A673 (cell line): Measurements from ENCODE around the gene POLR3A. TPM values are rescaled to one million over a fixed set of nuclear protein-coding genes. Genes with fewer than 3 reads are reported as not detected.

ENCODE experiments used
- BruUV-seq: library from RNA; stranded (reverse); fragments of 400-500 nt; replicated peaks from 2 replicates; lab custom pipeline; 2021; lab: Mats Ljungman, UMichigan
- CTCF ChIA-PET: fragments of 300-600 bp; sonication (Branson Sonifier 250); formaldehyde crosslinking; loops from one replicate; lab custom pipeline; 2022; ENCODE audit warnings: antibody characterized with exemption; lab: Charles Lee
- POLR2A ChIA-PET: fragments of 300-600 bp; sonication (Branson Sonifier 250); formaldehyde crosslinking; loops from one replicate; lab custom pipeline; 2022; ENCODE audit warnings: antibody characterized with exemption; ENCODE audit not compliant: low non-redundant PET; lab: Charles Lee
- DNase-seq: peaks from one replicate; pipeline ENCODE4 v3.0.0-alpha.2; 2015; ENCODE audit warnings: low spot score
- H3K27ac ChIP-seq: fragments of 200-600 bp; sonication (generic); 2 replicates; pipeline ENCODE4 v1.5.1; 2016; ENCODE audit warnings: mixed run types, low read depth, mild to moderate bottlenecking, mixed read lengths, antibody characterized with exemption, low read length; ENCODE audit not compliant: poor library complexity, severe bottlenecking
- H3K27me3 ChIP-seq: fragments of 200-600 bp; sonication (generic); replicated peaks from 2 replicates; pipeline ENCODE4 v1.6.1; 2017; ENCODE audit warnings: mixed run types, low read depth, mild to moderate bottlenecking, mixed read lengths, antibody characterized with exemption, low read length; ENCODE audit not compliant: insufficient read depth, poor library complexity
- H3K36me3 ChIP-seq: fragments of 200-600 bp; sonication (generic); 2 replicates; pipeline ENCODE4 v1.6.1; 2016; ENCODE audit warnings: mixed run types, mild to moderate bottlenecking, mixed read lengths, antibody characterized with exemption, low read length; ENCODE audit not compliant: insufficient read depth, poor library complexity, severe bottlenecking
- H3K4me1 ChIP-seq: fragments of 200-600 bp; sonication (generic); 2 replicates; pipeline ENCODE4 v1.6.1; 2017; ENCODE audit warnings: mixed run types, mild to moderate bottlenecking, mixed read lengths, antibody characterized with exemption, low read length; ENCODE audit not compliant: insufficient read depth, poor library complexity, severe bottlenecking
- H3K4me3 ChIP-seq: fragments of 200-600 bp; sonication (generic); 2 replicates; pipeline ENCODE4 v1.5.1; 2016; ENCODE audit warnings: low read depth, mixed run types, mild to moderate bottlenecking, mixed read lengths, low read length; ENCODE audit not compliant: poor library complexity, severe bottlenecking
- H3K9me3 ChIP-seq: fragments of 200-600 bp; sonication (generic); 2 replicates; pipeline ENCODE4 v1.6.1; 2016; ENCODE audit warnings: mixed run types, low read depth, mild to moderate bottlenecking, mixed read lengths, antibody characterized with exemption, low read length; ENCODE audit not compliant: poor library complexity, severe bottlenecking
- CTCF ChIP-seq: fragments of 300-800, 200-600 bp; sonication (generic); conservative IDR thresholded peaks from 2 replicates; pipeline ENCODE4 v1.5.1; 2017; ENCODE audit warnings: low read depth, mild to moderate bottlenecking, antibody characterized with exemption, low read length, moderate library complexity, mixed read lengths
- EZH2 ChIP-seq: fragments of 200-600 bp; sonication (generic); IDR thresholded peaks from 2 replicates; pipeline ENCODE4 v1.6.1; 2017; ENCODE audit warnings: borderline replicate concordance, low read depth, mild to moderate bottlenecking, mixed read lengths, antibody characterized with exemption, low read length; ENCODE audit not compliant: poor library complexity, severe bottlenecking
- intact Hi-C: fragments of 100-400 bp; cut with micrococcal nuclease; formaldehyde crosslinking; loops from one replicate; pipeline ENCODE4 v1.10.0; 2022; ENCODE audit not compliant: unreplicated experiment
- total RNA-seq: library from RNA; stranded (reverse); gene quantifications from 2 replicates; pipeline ENCODE4 v1.2.3, GENCODE V29; 2021

The POLR3A gene
- total RNA-seq, 1 experiment from 2014 or later, result 27.8 TPM

- no peak for DNase-seq
- no peak for TF ChIP-seq EZH2
- no peak for TF ChIP-seq CTCF
- ChIA-PET POLR2A (no interaction called here), CTCF (interaction anchor here (0.6 kb wide), 1 partner anchor 11 kb away, joined by 6 read pairs; no protein-coding TSS in a partner anchor)
- BruUV-seq, result no TSS peak
- no peaks in the 10 kb centered on the region for H3K9me3 ChIP-seq
- peaks cover 48% of the 10 kb centered on the region for H3K4me1 ChIP-seq
- intact Hi-C loops, result no loop called here
- H3K27me3 ChIP-seq, result no peaks in the 10 kb centered on the region
- no peak overlapping the region for H3K4me3 ChIP-seq
- H3K36me3 ChIP-seq, result peaks cover 79% of the 10 kb centered on the region
- H3K27ac ChIP-seq, result no peak overlapping the region
Measured at GRCh38 chr10:78038105-78038504, 8.8 kb upstream of the POLR3A start.

- H3K4me3 ChIP-seq, result peak overlapping the region; percentile 81
- CTCF ChIA-PET, result no interaction called here
- intact Hi-C loops, result no loop called here
Measured at GRCh38 chr10:78035933-78036583, 6.7 kb upstream of the POLR3A start.

GRCh38 chr10:78035437-78035836, 6.1 kb upstream of the POLR3A start:
- ChIA-PET CTCF (no interaction called here), POLR2A (no interaction called here)
- H3K27ac ChIP-seq, result no peak overlapping the region
- no peak for DNase-seq
- BruUV-seq, result no TSS peak
- H3K36me3 ChIP-seq, result peaks cover 56% of the 10 kb centered on the region
- peaks cover 41% of the 10 kb centered on the region for H3K4me1 ChIP-seq
- intact Hi-C loops, result no loop called here
- TF ChIP-seq EZH2 (no peak), CTCF (no peak)
- no peaks in the 10 kb centered on the region for H3K27me3 ChIP-seq
- peak overlapping the region; percentile 81 for H3K4me3 ChIP-seq
- no peaks in the 10 kb centered on the region for H3K9me3 ChIP-seq

More at GRCh38 chr10:78035933-78036583, 6.7 kb upstream of the POLR3A start:
- Histone ChIP-seq H3K36me3 (peaks cover 62% of the 10 kb centered on the region), H3K27me3 (no peaks in the 10 kb centered on the region), H3K4me1 (peaks cover 41% of the 10 kb centered on the region), H3K27ac (no peak overlapping the region), H3K9me3 (no peaks in the 10 kb centered on the region)
- no TSS peak for BruUV-seq
- POLR2A ChIA-PET, result no interaction called here
- no peak for DNase-seq
- TF ChIP-seq CTCF (no peak), EZH2 (no peak)
